Left cardiac atrium (tissue), 4 donors: ENCODE results near the gene TRIM24. TPM values are rescaled to one million over a fixed set of nuclear protein-coding genes. Genes with fewer than 3 reads are reported as not detected.
"Not testable (repeated sequence)": the region's sequence is repeated elsewhere in the genome, so short reads cannot be mapped to it uniquely, and the experiment has no call there.

Source experiments
- ATAC-seq, 2 donors: fragments of 200-7000 bp; cut with Tn5 transposase; one replicate each; pipeline ENCODE4 v1.9.1; 2020; ENCODE audit warnings: mild to moderate bottlenecking in 2 of 2, moderate library complexity in 2 of 2
- DNase-seq: peaks from one replicate; pipeline ENCODE4 v3.0.0-alpha.2; 2020
- intact Hi-C, 2 donors: fragments of 100-400 bp; cut with DNase I; formaldehyde crosslinking; loops; one replicate each; pipeline versions ENCODE4 v1.14.1 to v1.15.1; 2022 to 2023
- total RNA-seq, 2 donors: library from RNA; stranded (reverse); fragmentation: NEBNext Ultra II Directional; extraction: Animal tissue kit (Norgen Biotek cat#: 25700); gene quantifications; one replicate each; pipeline ENCODE4 v1.2.1, GENCODE V29; 2021
- donor health status: DM: no; HTN: yes; CAD: no.
- donor health status: DM: no; HTN: yes; CAD: no; lungs with severe emphysema.
- donor health status: DM: yes; HTN: yes; CAD: no.
- donor health status: Dilated cardiomyopathy.

The TRIM24 gene
- total RNA-seq, 2 donors from 2014 or later, result 14.9 to 15.2 TPM

DNA sequence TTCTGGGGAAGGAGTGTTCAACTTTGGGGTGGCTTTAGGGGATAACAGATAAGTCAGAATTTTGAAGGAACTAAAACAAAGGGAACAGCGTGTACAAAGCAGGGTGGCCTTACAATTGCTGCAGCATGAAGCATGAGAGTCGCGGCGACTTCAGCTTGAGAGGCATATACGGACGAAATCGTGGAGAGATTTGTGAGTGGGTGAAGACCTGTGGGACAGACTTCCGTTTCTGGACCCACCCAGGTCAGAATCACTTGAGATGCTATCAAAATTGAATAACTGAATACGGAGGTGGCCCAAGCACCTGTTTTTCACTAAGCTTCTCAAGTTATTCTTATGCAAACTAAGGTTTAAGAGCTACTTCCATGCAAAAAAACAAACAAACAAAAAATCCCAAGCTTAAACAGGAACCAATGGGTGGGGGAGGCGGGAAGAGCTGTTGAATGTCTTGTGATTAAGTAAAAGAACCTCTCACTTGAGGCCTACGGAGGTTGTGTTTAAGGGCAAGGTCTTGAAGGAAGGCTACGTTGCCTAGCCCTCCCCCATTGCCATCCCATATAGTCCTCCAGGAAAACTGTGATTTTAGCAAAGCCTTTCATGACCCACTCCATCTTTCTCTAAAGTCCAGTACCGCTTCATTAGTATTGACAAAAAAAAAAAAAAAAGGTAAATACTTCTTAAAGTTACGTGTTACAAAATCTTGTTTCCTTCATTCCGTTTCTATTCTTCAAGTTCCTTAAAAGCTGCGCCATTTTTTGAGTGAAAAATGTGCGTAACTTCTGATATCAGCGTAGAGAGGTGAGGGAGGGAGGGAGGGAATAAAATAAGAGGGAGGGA lies 1.3 kb upstream of the TRIM24 start:
- no peak for DNase-seq
- no peak for ATAC-seq
- intact Hi-C loops, result no loop called here

DNA sequence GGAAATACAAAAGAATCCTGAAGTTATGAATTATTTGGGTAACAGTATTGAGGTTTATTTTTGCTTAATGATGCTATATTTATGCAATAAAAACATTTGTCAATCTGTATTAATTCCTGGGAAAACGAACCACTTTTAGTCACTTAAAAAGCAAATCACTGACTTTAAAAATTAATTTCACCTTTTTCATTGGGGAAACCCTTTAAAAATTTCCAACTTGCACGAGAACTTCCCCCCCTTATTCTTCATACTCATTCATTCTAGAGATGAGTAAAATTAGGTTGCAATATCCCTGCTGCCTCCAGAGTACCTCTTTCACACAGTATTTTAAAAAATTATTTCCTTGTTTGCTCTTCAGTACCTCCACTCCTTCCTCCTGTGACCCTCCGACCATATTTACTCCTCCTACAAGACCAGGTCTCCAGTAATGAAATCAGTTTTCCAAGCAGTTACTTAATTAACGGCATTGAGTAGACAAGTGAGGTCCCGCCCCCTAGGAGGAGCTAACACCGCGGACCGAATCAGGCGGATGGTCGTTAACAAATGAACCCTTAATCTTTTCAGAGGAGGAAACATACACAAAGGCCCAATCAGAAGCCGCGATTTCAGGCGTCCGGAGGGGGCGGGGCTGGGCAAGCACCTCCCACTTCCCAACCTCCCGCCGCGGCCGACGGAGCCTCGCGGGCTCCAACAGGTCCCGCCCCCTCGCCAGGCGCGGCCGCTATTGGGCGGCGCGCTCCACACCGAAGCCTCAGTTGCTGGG lies 465 bp upstream of the TRIM24 start:
- DNase-seq (peak; percentile 97), ATAC-seq (peak; percentile 96 to 97)
- intact Hi-C loops, result no loop called here

DNA sequence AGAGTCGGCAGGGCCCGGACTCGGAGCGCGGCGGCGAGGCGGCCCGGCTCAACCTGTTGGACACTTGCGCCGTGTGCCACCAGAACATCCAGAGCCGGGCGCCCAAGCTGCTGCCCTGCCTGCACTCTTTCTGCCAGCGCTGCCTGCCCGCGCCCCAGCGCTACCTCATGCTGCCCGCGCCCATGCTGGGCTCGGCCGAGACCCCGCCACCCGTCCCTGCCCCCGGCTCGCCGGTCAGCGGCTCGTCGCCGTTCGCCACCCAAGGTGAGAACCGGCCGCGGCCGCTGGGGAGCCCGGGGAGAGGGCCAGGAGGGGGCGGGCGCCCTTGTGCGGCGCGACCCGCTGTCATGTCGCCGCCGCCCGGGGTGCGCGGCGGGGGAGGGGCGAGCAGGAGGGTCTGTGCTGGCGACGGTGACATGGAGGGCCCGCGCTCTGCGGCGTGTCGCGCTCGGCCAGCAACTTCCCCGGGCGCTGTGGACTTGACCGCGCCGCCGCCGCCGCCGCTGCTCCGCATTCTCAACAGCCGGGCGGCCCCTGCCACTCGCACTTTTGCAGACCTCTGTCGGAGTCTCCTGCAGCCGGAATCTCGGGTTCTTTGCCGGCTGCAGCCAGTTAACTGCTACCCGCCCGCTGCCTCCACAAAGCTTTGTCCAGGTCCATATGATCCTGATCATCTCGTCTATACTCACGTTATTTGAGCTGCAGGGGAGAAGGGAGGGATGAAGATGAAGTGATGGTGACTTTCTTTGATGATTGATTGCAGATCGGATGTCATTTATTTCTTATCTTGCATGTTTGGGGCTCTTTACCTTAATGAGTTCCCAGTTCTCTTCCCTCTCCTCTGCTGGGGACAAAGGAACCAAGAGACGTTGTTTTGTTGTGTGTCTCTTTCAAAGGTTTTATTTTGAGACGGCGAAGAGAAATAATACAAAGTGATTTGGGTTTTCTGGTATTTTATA lies 869 bp downstream of the TRIM24 start:
- DNase-seq (peak; percentile 62), ATAC-seq (peak; percentile 34 to 37)
- intact Hi-C loops, result no loop called here

DNA sequence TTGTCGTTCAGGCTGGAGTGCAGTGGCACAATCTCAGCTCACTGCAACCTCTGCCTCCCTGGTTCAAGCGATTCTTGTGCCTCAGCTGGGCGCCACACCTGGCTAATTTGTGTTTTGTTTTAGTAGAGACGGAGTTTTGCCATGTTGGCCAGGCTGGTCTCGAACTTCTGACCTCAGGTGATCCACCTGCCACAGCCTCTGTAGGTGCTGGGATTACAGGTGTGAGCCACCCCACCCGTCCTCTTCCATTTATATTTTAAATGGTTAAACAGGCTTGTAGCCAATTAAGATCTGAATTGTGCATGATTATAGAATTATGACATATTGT lies 3.2 kb downstream of the TRIM24 start:
- DNase-seq, intact Hi-C loops, ATAC-seq: not testable (repeated sequence)

DNA sequence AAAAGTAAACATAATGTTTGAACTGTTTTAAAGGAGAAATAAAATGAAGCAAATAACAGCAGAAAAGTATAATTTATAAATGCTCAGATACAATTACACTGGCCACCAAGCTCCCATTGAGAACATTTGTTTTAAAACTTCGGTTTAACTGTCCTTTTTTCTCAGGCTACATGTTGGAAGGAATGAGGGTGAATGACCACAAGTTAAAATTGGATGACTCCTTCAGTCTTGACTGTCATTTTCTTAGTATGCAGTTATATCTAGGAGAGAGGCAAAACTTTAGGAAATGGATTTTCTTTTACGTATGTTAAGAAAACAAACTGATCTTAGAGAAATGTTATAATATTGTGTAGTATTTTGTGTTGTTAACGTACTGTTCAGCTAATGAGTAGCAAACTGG lies 5.0 kb downstream of the TRIM24 start:
- DNase-seq (no peak), ATAC-seq (no peak)
- intact Hi-C loops, result no loop called here

DNA sequence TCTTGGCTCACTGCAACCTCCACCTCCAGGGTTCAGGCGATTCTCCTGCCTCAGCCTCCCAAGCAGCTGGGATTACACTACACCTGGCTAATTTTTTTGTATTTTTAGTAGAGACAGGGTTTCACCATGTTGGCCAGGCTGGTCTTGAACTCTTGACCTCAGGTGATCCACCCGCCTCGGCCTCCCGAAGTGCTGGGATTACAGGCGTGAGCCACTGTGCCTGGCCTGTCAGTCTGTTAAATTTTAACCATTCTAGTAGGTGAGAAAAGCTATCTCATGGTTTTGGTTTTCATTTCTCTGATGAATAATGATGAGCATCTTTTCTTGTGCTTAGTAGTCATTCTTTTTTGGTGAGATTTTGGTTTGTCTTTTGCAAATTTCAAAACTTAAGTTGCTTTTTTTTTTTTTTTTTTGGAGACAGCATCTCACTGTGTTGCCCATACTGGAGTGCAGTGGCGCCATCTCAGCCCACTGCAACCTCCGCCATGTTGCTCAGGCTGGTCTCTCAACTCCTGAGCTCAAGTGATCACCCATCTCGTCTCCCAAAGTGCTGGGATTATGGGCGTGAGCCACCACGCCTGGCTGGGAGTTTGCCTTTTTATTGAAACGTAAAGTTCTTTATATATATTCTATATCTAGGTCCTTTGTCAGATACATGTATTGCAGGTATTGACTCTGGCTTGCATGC lies 6.2 kb downstream of the TRIM24 start:
- intact Hi-C loops, ATAC-seq, DNase-seq: not testable (repeated sequence)

DNA sequence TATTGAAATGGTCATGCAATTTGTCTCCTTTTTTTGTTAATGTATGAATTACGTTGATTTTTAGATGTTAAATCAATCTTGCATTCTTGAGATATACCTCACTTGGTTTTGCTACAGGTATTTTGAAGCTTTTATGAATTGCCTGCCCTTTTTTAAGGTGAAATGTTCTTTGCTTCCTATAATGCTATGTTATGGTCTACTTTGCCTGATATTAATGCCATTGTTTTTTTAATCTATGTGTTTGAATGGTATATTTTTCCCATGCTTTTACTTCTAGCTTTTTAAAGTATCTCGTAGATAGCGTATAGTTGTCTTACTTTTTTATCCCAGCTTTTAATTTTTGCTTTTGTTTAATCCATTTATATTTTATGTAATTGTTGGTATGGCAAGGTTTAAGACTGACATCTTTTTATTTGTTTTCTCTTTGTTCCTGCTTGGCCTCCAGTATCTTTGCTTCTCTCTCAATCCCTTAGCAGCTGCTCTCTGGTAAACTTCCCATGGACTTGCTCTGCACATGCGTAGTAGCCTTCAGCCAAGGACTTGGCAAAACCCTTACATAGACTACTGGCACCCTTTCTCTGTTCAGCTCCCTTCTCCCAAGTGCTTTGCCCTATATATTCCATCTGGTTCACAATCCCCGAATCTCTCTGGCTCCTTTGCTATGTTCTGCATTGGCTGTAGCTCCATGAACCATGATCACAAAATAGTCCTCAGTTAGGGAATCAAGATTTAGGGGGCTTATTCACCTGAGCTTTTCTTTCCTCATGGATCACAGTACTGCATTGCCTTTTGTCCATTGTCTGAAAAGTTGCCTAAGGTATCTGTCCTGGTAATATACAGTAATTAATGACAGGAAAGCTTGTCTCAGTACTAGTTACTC lies 8.4 kb downstream of the TRIM24 start:
- ATAC-seq (peak; percentile 78 to 92), DNase-seq (peak; percentile 32)
- intact Hi-C loops, result no loop called here

DNA sequence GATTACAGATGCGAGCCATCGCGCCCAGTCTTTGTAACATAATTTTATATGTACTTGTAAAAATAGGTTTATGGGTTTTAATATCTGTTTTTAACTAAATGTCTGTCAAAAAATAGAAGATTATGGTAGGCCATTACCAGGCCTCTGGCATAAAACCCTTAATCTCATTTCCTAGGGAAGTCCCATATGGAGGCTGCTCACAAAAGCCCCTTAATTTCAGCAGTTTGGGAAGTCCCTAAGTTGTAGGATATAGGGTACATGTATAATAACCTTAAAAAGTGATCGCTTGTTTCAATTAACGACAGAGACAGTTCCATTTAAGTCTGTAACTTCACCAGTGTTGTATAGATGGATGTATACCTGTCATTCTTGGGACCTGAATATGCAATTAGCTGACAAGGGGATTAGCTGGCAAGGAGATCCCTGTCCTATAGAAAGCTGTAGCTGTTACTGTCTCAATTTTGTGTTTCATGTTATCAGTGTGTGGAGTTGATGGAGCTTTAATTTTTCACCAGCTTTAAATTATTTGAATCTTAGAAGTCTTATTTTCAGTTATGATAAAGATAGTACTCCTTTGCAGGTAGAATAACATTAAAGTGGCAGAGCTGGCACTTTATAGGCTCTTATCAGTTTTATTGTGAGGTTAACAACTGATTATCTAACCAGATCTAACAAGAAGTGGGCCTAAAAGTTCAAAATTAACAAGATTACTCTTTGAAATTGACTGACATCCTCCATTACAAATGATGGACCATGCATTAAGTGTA lies 10.5 kb downstream of the TRIM24 start:
- no peak for ATAC-seq
- DNase-seq, result no peak
- intact Hi-C loops, result no loop called here

DNA sequence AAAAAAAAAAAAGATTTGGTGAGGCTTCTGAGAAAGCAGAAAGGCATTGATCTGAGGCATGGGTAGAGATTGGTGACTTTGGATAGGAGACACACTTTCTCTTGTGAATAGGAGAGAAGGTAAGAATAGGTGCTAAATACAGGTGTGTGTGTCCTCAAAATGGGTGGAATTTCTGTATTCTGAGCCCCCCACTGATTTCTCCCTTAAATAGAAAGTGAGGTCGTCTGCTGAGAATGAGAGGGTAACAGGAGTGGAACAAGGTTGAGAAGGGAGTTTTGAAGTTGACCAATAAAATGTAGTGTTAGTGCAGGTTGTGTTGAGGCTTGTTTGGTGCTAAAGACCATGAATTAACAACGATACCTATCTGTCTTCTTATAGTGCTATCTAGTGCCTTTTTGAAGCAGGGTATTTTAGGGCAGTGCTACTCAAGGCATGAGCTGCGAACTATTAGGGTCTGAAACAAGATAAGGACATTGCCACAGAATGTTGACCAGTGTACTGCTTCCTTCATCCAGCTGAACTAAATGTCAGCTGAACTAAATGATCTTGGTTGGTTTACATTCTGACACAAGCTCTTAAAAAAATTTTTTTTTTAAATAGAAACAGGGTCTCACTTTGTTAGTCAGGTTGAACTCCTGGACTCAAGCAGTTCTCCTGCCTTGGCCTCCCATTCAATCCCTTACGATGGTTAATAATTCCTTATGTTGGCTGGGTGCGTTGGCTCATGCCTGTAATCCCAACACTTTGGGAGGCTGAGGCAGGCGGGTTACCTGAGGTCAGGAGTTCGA lies 12.4 kb downstream of the TRIM24 start:
- intact Hi-C loops, result no loop called here
- ATAC-seq (no peak), DNase-seq (no peak)

DNA sequence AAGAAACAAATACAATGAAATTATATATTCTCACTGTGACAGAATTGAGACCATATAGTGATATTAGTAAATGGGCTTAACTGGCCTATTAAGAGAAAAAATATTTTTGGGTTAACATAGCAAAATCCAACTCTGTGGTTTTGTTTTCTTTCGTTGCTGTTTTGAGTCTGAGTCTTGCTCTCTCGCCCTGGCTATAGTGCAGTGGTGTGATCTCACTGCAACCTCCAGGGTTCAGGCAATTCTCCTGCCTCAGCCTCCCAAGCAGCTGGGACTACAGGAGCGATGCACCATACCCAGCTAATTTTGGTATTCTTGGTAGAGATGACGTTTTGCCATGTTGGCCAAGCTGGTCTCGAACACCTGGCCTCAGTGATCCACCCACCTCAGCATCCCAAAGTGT lies 15.3 kb downstream of the TRIM24 start:
- ATAC-seq (no peak), DNase-seq (no peak)
- intact Hi-C loops, result no loop called here

DNA sequence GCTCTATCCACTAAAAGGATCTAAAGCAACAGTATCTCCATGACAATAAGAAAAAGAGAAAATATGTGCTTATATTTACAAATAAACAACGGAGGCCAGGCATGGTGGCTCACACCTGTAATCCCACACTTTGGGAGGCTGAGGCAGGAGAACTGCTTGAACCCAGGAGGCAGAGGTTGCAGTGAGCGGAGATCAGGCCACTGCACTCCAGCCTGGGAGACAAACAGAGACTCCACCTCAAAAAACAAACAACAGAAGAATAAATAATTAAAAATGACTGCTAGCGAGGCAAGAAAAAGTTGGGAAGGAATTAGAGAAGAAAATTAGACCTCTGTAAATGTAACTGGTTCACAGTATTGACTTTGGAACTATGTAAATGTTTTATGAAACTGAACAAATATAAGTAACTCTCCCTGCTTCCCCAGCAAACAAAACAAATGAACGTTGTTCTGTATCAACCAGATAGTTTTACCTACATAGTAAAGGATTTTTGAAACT lies 17.1 kb downstream of the TRIM24 start:
- DNase-seq, result no peak
- intact Hi-C loops, result no loop called here

DNA sequence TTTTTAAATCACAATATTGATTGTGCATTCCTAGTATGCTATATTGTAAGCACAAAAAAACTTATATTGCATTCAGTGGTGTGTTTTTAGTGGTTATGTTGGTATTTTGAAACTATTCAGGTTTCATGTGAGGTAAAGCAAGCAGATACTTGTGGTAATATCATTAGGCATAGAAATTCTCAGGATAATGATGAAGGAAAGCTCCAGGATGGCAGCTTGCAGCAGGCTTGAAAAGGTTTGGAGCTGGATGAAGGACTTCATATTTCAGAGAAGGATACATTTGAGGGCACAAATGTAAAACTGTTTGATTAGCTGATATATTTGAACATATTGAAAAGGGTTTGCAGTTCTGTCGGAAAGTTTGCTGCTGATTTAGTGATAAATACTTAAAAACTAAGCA lies 17.5 kb downstream of the TRIM24 start:
- intact Hi-C loops, result no loop called here
- ATAC-seq, result no peak
- no peak for DNase-seq

More for the DNA sequence above, 17.1 kb downstream of the TRIM24 start:
- ATAC-seq, result no peak

DNA sequence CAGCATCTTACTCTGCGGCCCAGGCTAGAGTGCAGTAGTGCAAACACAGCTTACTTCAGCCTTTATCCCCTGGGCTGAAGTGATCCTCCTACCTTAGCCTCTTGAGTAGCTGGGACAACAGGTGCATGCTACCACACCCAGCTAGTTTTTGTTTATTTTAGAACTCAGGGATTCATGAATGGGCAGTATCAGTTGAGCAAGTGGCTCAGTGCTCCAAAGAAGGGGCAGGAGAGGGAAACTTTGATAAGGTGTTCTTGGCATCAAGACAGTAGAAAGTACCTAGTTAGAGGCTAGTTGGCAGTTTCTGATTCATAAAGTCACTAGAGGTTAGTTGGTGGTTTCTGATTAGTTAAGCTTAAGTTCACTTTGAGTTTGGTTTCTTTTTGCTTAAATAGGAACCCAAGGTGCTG lies 18.4 kb downstream of the TRIM24 start:
- intact Hi-C loops, result no loop called here
- ATAC-seq (no peak), DNase-seq (no peak)

DNA sequence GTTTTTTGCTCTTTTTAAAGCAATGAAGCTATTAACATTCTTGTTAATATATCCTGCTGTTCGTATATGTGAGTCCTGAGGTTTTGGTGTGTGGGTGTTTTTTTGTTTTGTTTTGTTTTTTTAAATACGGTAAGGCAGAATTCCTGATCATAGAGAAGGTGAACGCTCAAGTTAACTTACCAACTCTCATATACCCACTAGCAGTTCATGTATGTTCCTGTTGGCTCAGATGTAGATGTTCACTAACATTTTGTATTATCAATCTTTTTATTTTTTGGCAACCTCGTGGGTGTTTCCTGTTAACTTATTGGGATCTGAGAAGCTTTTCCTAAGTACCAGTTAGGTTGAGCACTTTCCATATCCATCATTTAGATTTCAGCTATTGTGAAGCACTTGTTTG lies 20.5 kb downstream of the TRIM24 start:
- ATAC-seq, result no peak

DNA sequence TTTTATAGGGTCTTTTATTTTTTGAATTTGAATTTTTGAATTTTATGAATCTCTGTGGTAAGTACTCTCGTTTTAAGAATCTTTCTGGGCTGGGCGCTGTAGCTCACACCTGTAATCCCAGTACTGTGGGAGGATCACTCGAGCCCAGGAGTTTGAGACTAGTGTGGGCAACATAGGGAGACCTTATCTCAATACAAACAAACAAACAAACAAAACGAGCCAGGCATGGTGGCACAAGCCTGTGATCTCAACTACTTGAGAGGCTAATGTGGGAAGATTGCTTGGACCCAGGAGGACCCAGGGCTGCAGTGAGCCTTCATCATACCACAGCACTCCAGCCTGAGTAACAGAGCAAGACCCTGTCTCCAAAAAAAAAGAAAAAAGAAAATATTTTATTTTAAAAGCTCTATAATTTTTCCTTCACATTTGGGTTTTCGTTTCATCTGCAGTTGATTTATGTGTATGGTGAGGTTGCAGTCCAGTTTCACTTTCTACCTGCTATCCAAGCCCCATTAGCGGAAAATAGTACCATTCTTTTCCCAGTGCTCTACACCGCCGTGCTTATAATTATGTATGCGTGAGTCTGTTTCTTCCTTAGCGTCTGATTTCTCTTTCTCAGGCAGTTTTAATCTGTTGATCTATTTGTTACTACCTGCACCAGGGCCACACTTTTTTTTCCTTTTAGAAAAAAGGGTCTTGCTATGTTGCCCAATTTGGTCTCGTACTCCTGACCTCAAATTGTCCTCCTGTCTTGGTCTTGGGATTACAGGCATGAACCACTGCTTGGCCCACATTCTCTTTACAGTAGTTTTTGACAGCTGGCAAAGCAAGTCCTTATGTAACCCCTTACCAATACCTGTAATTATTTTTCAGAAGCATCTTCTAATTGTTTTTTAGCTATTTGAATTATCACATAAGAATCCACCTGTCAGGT lies 21.7 kb downstream of the TRIM24 start:
- intact Hi-C loops, result no loop called here
- ATAC-seq (no peak), DNase-seq (no peak)

More for the DNA sequence above, 20.5 kb downstream of the TRIM24 start:
- no peak for DNase-seq
- intact Hi-C loops, result no loop called here
